Activated naive CD8-positive, alpha-beta T cell treated with anti-CD3 and anti-CD28 coated beads, Interleukin-2, amount 50 U/mL, for 24 hours (primary cell): ENCODE measurements around the gene CLOCK.
A peak's percentile ranks its signal among the peaks of the same experiment; 100 is the strongest.

ENCODE experiments used
- ATAC-seq: fragments of 150-1000 bp; cut with Tn5 transposase; one replicate; pipeline ENCODE4 v1.10.0; 2021
- DNase-seq: peaks from one replicate; pipeline ENCODE4 v3.0.0; 2021
- H3K27ac Mint-ChIP-seq: one replicate; pipeline ENCODE4 v1.8.0; 2021; ENCODE audit warnings: mild to moderate bottlenecking, mixed read lengths
- H3K27me3 Mint-ChIP-seq: one replicate; pipeline ENCODE4 v1.8.0; 2021; ENCODE audit warnings: mixed read lengths
- H3K36me3 Mint-ChIP-seq: one replicate; pipeline ENCODE4 v1.8.0; 2021; ENCODE audit warnings: low read depth, mixed read lengths
- H3K4me1 Mint-ChIP-seq: one replicate; pipeline ENCODE4 v1.8.0; 2021; ENCODE audit warnings: mixed read lengths
- H3K4me3 Mint-ChIP-seq: one replicate; pipeline ENCODE4 v1.8.0; 2021; ENCODE audit warnings: mild to moderate bottlenecking, moderate library complexity, mixed read lengths
- H3K9me3 Mint-ChIP-seq: one replicate; pipeline ENCODE4 v1.8.0; 2021; ENCODE audit warnings: mixed read lengths

The CLOCK gene

DNA sequence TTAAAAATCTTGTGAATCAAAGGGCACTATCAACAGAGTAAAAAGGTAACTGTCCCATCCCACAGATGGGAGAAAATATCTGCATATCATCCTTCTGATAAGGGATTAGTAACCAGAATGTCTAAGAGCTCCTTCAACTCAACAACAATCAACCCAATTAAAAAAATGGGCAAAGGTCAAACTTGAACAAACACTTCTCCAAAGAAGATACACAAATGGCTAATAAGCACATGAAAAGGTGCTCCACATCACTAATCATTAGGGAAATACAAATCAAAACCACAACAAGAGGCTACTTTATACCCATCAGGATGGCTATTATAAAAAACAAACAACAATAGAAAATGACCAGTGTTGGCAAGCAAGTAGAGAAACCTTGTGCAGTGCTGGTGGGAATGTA lies 107.7 kb downstream of the CLOCK start:
- H3K36me3 Mint-ChIP-seq: peaks cover 48% of the 10 kb centered on the region
- no peak overlapping the region for H3K27ac Mint-ChIP-seq
- peaks cover 13% of the 10 kb centered on the region for H3K4me1 Mint-ChIP-seq
- no peaks in the 10 kb centered on the region for H3K9me3 Mint-ChIP-seq
- ATAC-seq (no peak), DNase-seq (no peak)
- H3K27me3 Mint-ChIP-seq: no peaks in the 10 kb centered on the region
- no peak overlapping the region for H3K4me3 Mint-ChIP-seq

GRCh38 chr4:55438314-55438713 lies 108.4 kb downstream of the CLOCK start:
- Mint-ChIP-seq H3K9me3 (no peaks in the 10 kb centered on the region), H3K27ac (no peak overlapping the region), H3K36me3 (peaks cover 45% of the 10 kb centered on the region), H3K4me1 (peaks cover 13% of the 10 kb centered on the region), H3K27me3 (no peaks in the 10 kb centered on the region), H3K4me3 (no peak overlapping the region)
- ATAC-seq (no peak), DNase-seq (no peak)

- DNase-seq (no peak), ATAC-seq (no peak)
- peaks cover 13% of the 10 kb centered on the region for H3K4me1 Mint-ChIP-seq
- peaks cover 47% of the 10 kb centered on the region for H3K36me3 Mint-ChIP-seq
- H3K4me3 Mint-ChIP-seq: no peak overlapping the region
- H3K27me3 Mint-ChIP-seq: no peaks in the 10 kb centered on the region
- no peak overlapping the region for H3K27ac Mint-ChIP-seq
- H3K9me3 Mint-ChIP-seq: no peaks in the 10 kb centered on the region
Observed at GRCh38 chr4:55437823-55438222, 108.9 kb downstream of the CLOCK start.

- Mint-ChIP-seq H3K36me3 (peaks cover 44% of the 10 kb centered on the region), H3K27ac (no peak overlapping the region)
Observed at GRCh38 chr4:55437356-55437796, 109.3 kb downstream of the CLOCK start.

GRCh38 chr4:55435141-55435841 lies 111.4 kb downstream of the CLOCK start:
- ATAC-seq (peak; percentile 84), DNase-seq (peak; percentile 18)
- Mint-ChIP-seq H3K27me3 (no peaks in the 10 kb centered on the region), H3K4me1 (peaks cover 13% of the 10 kb centered on the region), H3K27ac (peak overlapping the region; percentile 52), H3K4me3 (no peak overlapping the region), H3K36me3 (peaks cover 34% of the 10 kb centered on the region), H3K9me3 (no peaks in the 10 kb centered on the region)

More at GRCh38 chr4:55437356-55437796, 109.3 kb downstream of the CLOCK start:
- DNase-seq (no peak), ATAC-seq (peak; percentile 63)
- no peak overlapping the region for H3K4me3 Mint-ChIP-seq
- peaks cover 13% of the 10 kb centered on the region for H3K4me1 Mint-ChIP-seq
- H3K27me3 Mint-ChIP-seq: no peaks in the 10 kb centered on the region
- H3K9me3 Mint-ChIP-seq: no peaks in the 10 kb centered on the region

DNA sequence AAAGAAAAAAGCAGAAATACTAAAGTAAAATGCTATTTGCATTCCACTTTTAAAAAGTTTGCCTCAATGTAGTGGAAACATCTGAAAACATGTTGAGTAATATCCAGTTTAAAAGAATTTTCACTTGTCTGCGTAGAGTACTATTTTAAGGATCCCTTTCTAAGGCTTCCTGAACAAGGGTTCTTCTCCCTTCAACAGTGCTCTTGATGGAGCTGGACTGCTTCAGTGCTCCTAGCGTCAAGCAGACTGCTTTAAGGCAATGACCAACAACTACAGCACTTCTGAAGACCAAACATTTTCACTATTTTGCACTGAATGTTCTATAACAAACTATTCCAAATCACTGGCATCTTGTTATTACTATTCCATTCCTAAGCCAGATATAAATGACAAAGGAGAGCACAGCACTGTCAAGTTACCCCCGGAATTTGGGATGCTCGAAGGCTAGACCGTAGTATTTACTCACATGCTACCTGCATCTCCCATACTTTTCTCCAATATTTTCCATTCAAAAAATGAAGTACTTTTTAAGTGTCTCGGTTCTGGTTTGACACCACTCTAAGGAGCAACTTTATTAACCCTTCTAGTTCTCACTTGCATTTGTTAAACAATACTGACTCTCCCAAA lies 114.9 kb downstream of the CLOCK start:
- DNase-seq: no peak
- Mint-ChIP-seq H3K36me3 (peaks cover 37% of the 10 kb centered on the region), H3K9me3 (no peaks in the 10 kb centered on the region), H3K27me3 (no peaks in the 10 kb centered on the region), H3K4me1 (peaks cover 13% of the 10 kb centered on the region), H3K27ac (peak overlapping the region; percentile 45), H3K4me3 (no peak overlapping the region)
- ATAC-seq: no peak

DNA sequence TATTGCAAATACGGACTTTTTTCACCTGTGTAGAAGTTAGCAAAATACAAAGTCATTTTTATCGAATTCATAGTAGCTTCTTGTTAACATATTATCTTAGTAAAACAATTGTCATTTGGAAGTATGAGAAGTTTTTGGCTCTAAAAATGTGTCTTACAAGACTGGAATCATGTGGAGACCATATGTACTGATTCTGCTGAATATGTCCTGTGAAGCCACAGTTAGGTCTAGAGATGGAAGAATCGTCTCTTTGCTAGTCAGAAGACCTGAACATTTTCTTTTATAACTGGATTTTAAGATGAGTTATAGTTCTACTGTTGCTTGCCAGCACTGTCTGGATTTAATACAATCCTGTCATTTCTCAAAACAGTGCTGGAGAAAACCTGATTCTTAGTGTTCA lies 121.9 kb downstream of the CLOCK start:
- Mint-ChIP-seq H3K4me3 (no peak overlapping the region), H3K9me3 (no peaks in the 10 kb centered on the region), H3K36me3 (peaks cover 70% of the 10 kb centered on the region), H3K27me3 (no peaks in the 10 kb centered on the region), H3K4me1 (no peaks in the 10 kb centered on the region), H3K27ac (no peak overlapping the region)
- no peak for ATAC-seq
- DNase-seq: no peak

GRCh38 chr4:55416176-55416575 lies 130.5 kb downstream of the CLOCK start:
- Mint-ChIP-seq H3K27me3 (no peaks in the 10 kb centered on the region), H3K4me1 (peaks cover 3% of the 10 kb centered on the region), H3K4me3 (no peak overlapping the region), H3K27ac (no peak overlapping the region), H3K36me3 (peaks cover 49% of the 10 kb centered on the region), H3K9me3 (no peaks in the 10 kb centered on the region)
- ATAC-seq (no peak), DNase-seq (no peak)

GRCh38 chr4:55411621-55412020 lies 135.1 kb downstream of the CLOCK start:
- peaks cover 22% of the 10 kb centered on the region for H3K4me1 Mint-ChIP-seq
- peaks cover 31% of the 10 kb centered on the region for H3K36me3 Mint-ChIP-seq
- H3K27ac Mint-ChIP-seq: no peak overlapping the region
- no peak overlapping the region for H3K4me3 Mint-ChIP-seq
- H3K27me3 Mint-ChIP-seq: no peaks in the 10 kb centered on the region
- no peaks in the 10 kb centered on the region for H3K9me3 Mint-ChIP-seq
- DNase-seq (no peak), ATAC-seq (no peak)

DNA sequence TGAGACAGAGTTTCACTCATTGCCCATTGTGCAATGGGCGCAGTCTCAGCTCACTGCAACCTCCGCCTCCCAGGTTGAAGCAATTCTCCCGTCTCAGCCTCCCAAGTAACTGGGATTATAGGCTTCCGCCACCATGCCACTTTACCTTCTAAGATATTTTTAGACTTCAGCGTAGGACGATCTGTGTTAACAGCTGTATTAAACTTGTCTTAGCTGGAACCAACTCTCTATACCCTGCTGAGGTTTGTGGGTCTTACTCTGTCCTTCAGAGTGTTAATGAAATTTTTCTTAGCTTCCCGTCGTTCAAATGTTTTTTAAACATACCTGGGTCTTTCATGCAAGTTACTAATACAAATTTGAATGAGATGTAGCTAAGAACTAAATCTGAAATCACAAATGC lies 136.3 kb downstream of the CLOCK start:
- no peak overlapping the region for H3K27ac Mint-ChIP-seq
- H3K4me1 Mint-ChIP-seq: peaks cover 31% of the 10 kb centered on the region
- H3K27me3 Mint-ChIP-seq: no peaks in the 10 kb centered on the region
- DNase-seq (no peak), ATAC-seq (no peak)
- H3K9me3 Mint-ChIP-seq: no peaks in the 10 kb centered on the region
- H3K4me3 Mint-ChIP-seq: no peak overlapping the region
- peaks cover 36% of the 10 kb centered on the region for H3K36me3 Mint-ChIP-seq

DNA sequence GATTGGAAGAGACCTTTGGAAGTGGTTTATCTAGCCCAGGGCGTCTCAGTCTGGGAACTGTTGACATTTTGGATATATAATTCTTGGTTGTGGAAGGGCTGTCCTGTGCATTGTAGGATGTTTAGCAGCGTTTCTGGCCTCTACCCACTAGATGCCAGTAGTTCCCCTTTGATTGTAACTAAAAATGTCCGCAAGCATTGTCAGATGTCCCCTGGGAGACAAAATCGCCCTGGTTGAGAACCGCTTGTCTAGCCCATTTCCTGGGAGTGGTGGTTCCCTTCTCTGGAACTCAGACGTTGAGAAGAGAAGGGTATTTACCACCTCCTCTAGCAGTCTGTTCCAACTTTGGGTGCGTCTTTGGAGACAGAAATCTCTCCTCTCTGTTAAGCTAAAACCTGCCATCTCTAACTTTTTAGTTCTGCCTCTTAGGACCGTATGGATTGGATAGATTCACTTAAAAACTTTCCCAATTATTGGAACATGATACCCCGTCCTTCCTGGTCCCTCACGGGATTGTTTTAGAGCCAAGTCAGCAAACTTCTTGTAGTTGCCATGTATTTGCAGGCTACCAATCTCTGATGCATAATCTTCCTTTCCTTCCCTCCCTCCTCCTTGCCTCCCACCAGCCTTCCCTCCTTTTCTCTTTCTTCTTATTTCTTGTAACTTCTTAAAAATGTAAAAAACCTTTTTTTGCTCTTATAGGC lies 137.1 kb downstream of the CLOCK start:
- H3K36me3 Mint-ChIP-seq: peaks cover 36% of the 10 kb centered on the region
- H3K4me3 Mint-ChIP-seq: no peak overlapping the region
- DNase-seq: no peak
- H3K4me1 Mint-ChIP-seq: peaks cover 35% of the 10 kb centered on the region
- H3K27me3 Mint-ChIP-seq: no peaks in the 10 kb centered on the region
- H3K9me3 Mint-ChIP-seq: no peaks in the 10 kb centered on the region
- H3K27ac Mint-ChIP-seq: peak overlapping the region; percentile 10
- ATAC-seq: no peak

GRCh38 chr4:55407764-55408163 lies 138.9 kb downstream of the CLOCK start:
- peaks cover 47% of the 10 kb centered on the region for H3K36me3 Mint-ChIP-seq
- H3K9me3 Mint-ChIP-seq: no peaks in the 10 kb centered on the region
- no peak for ATAC-seq
- H3K4me1 Mint-ChIP-seq: peaks cover 39% of the 10 kb centered on the region
- H3K27ac Mint-ChIP-seq: no peak overlapping the region
- H3K27me3 Mint-ChIP-seq: no peaks in the 10 kb centered on the region
- DNase-seq: no peak
- no peak overlapping the region for H3K4me3 Mint-ChIP-seq

DNA sequence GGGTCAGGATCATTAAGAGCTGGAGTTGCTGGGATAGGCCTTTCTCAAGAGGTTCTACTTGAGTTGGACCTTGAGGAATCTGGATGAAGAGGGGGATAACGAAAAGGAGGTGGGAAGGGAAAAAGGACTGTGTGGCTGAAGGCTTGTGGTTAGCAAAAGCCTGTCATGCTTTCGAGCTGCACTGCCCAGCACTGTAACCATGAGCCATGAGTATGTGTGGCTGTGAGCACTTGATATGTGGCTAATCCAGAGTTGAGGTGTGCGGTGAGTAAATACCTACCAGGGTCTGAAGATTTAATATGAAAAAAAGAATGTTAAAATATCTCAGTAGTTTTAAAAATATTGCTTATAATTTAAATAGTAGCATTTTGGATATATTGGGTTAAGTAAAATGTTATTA lies 139.6 kb downstream of the CLOCK start:
- DNase-seq: no peak
- ATAC-seq: no peak
- H3K4me3 Mint-ChIP-seq: no peak overlapping the region
- H3K27me3 Mint-ChIP-seq: no peaks in the 10 kb centered on the region
- no peak overlapping the region for H3K27ac Mint-ChIP-seq
- peaks cover 39% of the 10 kb centered on the region for H3K4me1 Mint-ChIP-seq
- H3K36me3 Mint-ChIP-seq: peaks cover 47% of the 10 kb centered on the region
- H3K9me3 Mint-ChIP-seq: no peaks in the 10 kb centered on the region

- Mint-ChIP-seq H3K9me3 (no peaks in the 10 kb centered on the region), H3K36me3 (peaks cover 42% of the 10 kb centered on the region), H3K27ac (no peak overlapping the region), H3K4me3 (no peak overlapping the region), H3K27me3 (no peaks in the 10 kb centered on the region), H3K4me1 (peaks cover 36% of the 10 kb centered on the region)
- no peak for DNase-seq
- no peak for ATAC-seq
Observed at GRCh38 chr4:55406545-55406944, 140.2 kb downstream of the CLOCK start.

DNA sequence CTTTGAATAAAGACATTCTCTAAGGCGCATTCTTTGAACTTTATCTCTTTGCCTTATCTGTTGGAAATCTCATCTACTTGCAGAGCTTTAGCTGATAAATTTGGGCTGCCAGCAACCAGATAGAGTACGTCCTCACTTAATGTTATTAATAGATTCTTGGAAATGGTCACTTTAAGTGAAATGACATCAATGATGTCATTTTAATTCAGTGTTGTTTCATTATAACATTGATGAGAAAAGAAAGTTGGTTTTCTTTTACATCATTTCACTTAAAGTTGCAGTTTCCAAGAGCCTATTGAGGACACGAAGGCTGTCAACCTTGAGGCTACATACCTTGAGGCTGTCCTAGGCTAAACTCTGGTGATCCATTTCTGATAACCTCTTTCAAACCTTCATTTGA lies 141.6 kb downstream of the CLOCK start:
- H3K27ac Mint-ChIP-seq: no peak overlapping the region
- DNase-seq (no peak), ATAC-seq (no peak)
- peaks cover 41% of the 10 kb centered on the region for H3K4me1 Mint-ChIP-seq
- H3K27me3 Mint-ChIP-seq: no peaks in the 10 kb centered on the region
- H3K4me3 Mint-ChIP-seq: no peak overlapping the region
- H3K36me3 Mint-ChIP-seq: peaks cover 49% of the 10 kb centered on the region
- no peaks in the 10 kb centered on the region for H3K9me3 Mint-ChIP-seq
